Keratinocyte (primary cell): ENCODE data around the gene LRRN2. TPM values are rescaled to one million over a fixed set of nuclear protein-coding genes. Genes with fewer than 3 reads are reported as not detected.

Source experiments
- DNase-seq: peaks from one replicate; pipeline ENCODE4 v3.0.0-alpha.2; 2011; ENCODE audit warnings: low read depth, missing footprints, low spot score
- FAIRE-seq: peaks from 2 replicates; lab custom pipeline; 2011; peaks lifted over from hg19 to GRCh38; lab: Jason Lieb, UNC
- H2AFZ ChIP-seq: 2 replicates; pipeline ENCODE4 v1.6.0; 2012; ENCODE audit warnings: low read length, control low read depth, inconsistent platforms; ENCODE audit not compliant: control insufficient read depth
- H3K27ac ChIP-seq: 2 replicates; pipeline ENCODE4 v1.5.1; 2011; ENCODE audit warnings: low read length; ENCODE audit not compliant: control insufficient read depth, insufficient read depth
- H3K27me3 ChIP-seq: 3 replicates; pipeline ENCODE4 v1.6.0; 2011; ENCODE audit warnings: low read length; ENCODE audit not compliant: control insufficient read depth, insufficient read depth; ENCODE audit errors: extremely low read depth
- H3K36me3 ChIP-seq, 2 experiments: 2 replicates in 1 of 2; 3 replicates in 1 of 2; pipeline ENCODE4 v1.5.1; 2011; ENCODE audit warnings: low read length in 2 of 2, mild to moderate bottlenecking in 1 of 2; ENCODE audit not compliant: control insufficient read depth in 2 of 2, insufficient read depth in 2 of 2; ENCODE audit errors: extremely low read depth in 1 of 2
- H3K4me1 ChIP-seq: 3 replicates; pipeline ENCODE4 v1.5.1; 2011; ENCODE audit warnings: low read length; ENCODE audit not compliant: control insufficient read depth, insufficient read depth; ENCODE audit errors: extremely low read depth
- H3K4me2 ChIP-seq: 3 replicates; pipeline ENCODE4 v1.6.0; 2011; ENCODE audit warnings: low read depth, low read length; ENCODE audit not compliant: control insufficient read depth, insufficient read depth; ENCODE audit errors: extremely low read depth
- H3K4me3 ChIP-seq, 3 experiments: fragments of 200-600 bp in 1 of 3; sonication (generic) in 1 of 3; 2 replicates in 2 of 3; 3 replicates in 1 of 3; pipeline ENCODE4 v1.5.1; 2011 to 2016; ENCODE audit warnings: low read length in 3 of 3, mild to moderate bottlenecking in 3 of 3, control low read depth in 2 of 3, inconsistent platforms in 1 of 3, low read depth in 1 of 3, mixed read lengths in 1 of 3, mixed run types in 1 of 3, moderate library complexity in 1 of 3; ENCODE audit not compliant: control insufficient read depth in 2 of 3, insufficient read depth in 2 of 3; ENCODE audit errors: extremely low read depth in 1 of 3
- H3K79me2 ChIP-seq: 2 replicates; pipeline ENCODE4 v1.6.0; 2012; ENCODE audit warnings: low read length; ENCODE audit not compliant: control insufficient read depth, insufficient read depth
- H3K9ac ChIP-seq: 3 replicates; pipeline ENCODE4 v1.6.0; 2011; ENCODE audit warnings: low read length; ENCODE audit not compliant: control insufficient read depth, insufficient read depth; ENCODE audit errors: extremely low read depth
- H3K9me1 ChIP-seq: 3 replicates; pipeline ENCODE4 v1.6.0; 2011; ENCODE audit warnings: low read length; ENCODE audit not compliant: control insufficient read depth, insufficient read depth; ENCODE audit errors: extremely low read depth
- H3K9me3 ChIP-seq: 2 replicates; pipeline ENCODE4 v1.5.1; 2012; ENCODE audit warnings: low read depth, low read length; ENCODE audit not compliant: control insufficient read depth
- H4K20me1 ChIP-seq: 3 replicates; pipeline ENCODE4 v1.6.0; 2011; ENCODE audit warnings: low read length; ENCODE audit not compliant: control insufficient read depth, insufficient read depth; ENCODE audit errors: extremely low read depth
- EZH2 ChIP-seq: IDR thresholded peaks from one replicate; pipeline ENCODE4 v1.6.1; 2012; ENCODE audit warnings: inconsistent platforms, mild to moderate bottlenecking, low read length, moderate library complexity
- dilution Hi-C: fragments of 300-500 bp; cut with MboI; formaldehyde crosslinking; loops from one replicate; pipeline ENCODE4 v1.7.0; 2020; ENCODE audit warnings: low sequenced_read_pairs; ENCODE audit not compliant: extremely low pct_ligation_motif_present
- polyA plus RNA-seq, 5 experiments: library from polyadenylated mRNA; depleted of rRNA in 3 of 5; stranded (reverse) in 3 of 5; stranded (forward) in 1 of 5; unstranded in 1 of 5; fragments of >200 nt; gene quantifications; 1 replicate in 1 of 5; 2 replicates in 3 of 5; 3 replicates in 1 of 5; pipeline versions ENCODE4 v1.2.1 to v1.2.3, GENCODE V29; 2011 to 2012; ENCODE audit warnings: missing spikeins in 2 of 5, low read depth in 1 of 5, low replicate concordance in 1 of 5
- TF ChIP-seq, protein P1 (sequence below), 3 experiments: IDR thresholded peaks in 1 of 3; conservative IDR thresholded peaks in 1 of 3; optimal IDR thresholded peaks in 1 of 3; 2 replicates in 2 of 3; 3 replicates in 1 of 3; pipeline versions ENCODE3 to v1.5.1; 2011; ENCODE audit warnings: low read length in 3 of 3, mild to moderate bottlenecking in 3 of 3, moderate library complexity in 2 of 3, control low read depth in 1 of 3, inconsistent platforms in 1 of 3; ENCODE audit not compliant: insufficient read depth in 2 of 3; ENCODE audit errors: extremely low read depth in 1 of 3

LRRN2 gene
- polyA plus RNA-seq, 1 donor (not counting 4 experiments of a cell fraction or from before 2014, with no cell fraction given): not detected

DNA sequence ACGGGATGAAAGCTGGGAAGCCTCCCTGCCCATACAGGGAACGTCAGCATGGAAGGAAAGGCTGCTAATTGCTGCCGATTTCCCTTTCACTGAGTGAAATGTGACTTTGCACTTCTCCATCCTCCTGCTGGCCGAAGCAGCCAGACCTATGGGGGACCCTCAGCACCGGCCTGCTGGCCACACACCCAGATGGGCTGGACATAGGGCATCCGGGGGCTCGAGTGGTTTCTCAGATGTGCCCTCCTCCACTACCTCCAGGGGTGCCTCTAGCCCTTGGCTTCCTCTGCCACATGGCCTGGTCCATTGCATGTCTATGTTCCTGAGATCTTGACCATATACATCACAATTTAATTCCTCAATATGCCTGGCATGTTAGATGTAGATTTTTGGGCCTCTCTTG is 79.7 kb downstream of the LRRN2 start:
- no peak overlapping the region for H3K27ac ChIP-seq
- no peak overlapping the region for H2AFZ ChIP-seq
- no peaks in the 10 kb centered on the region for H3K36me3 ChIP-seq
- no peak for FAIRE-seq
- no peak for DNase-seq
- H3K27me3 ChIP-seq: peaks cover 18% of the 10 kb centered on the region
- no peak overlapping the region for H3K4me3 ChIP-seq
- H3K4me1 ChIP-seq: no peaks in the 10 kb centered on the region
- H3K9me3 ChIP-seq: no peaks in the 10 kb centered on the region
- H3K9me1 ChIP-seq: no peaks in the 10 kb centered on the region
- H3K79me2 ChIP-seq: no peaks in the 10 kb centered on the region
- dilution Hi-C loops: no loop called here
- no peaks in the 10 kb centered on the region for H4K20me1 ChIP-seq
- TF ChIP-seq EZH2: no peak
- TF ChIP-seq, protein P1, sequence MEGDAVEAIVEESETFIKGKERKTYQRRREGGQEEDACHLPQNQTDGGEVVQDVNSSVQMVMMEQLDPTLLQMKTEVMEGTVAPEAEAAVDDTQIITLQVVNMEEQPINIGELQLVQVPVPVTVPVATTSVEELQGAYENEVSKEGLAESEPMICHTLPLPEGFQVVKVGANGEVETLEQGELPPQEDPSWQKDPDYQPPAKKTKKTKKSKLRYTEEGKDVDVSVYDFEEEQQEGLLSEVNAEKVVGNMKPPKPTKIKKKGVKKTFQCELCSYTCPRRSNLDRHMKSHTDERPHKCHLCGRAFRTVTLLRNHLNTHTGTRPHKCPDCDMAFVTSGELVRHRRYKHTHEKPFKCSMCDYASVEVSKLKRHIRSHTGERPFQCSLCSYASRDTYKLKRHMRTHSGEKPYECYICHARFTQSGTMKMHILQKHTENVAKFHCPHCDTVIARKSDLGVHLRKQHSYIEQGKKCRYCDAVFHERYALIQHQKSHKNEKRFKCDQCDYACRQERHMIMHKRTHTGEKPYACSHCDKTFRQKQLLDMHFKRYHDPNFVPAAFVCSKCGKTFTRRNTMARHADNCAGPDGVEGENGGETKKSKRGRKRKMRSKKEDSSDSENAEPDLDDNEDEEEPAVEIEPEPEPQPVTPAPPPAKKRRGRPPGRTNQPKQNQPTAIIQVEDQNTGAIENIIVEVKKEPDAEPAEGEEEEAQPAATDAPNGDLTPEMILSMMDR (optimal IDR thresholded peaks at IDR 0.05 in 1 of 3, IDR thresholded peaks at IDR 0.05 in 1 of 3, conservative IDR thresholded peaks at IDR 0.05 in 1 of 3; ENCODE audit: extremely low read depth in 1 of 3, insufficient read depth in 2 of 3, low read length in 3 of 3): no peak
- no peak overlapping the region for H3K4me2 ChIP-seq
- no peak overlapping the region for H3K9ac ChIP-seq

DNA sequence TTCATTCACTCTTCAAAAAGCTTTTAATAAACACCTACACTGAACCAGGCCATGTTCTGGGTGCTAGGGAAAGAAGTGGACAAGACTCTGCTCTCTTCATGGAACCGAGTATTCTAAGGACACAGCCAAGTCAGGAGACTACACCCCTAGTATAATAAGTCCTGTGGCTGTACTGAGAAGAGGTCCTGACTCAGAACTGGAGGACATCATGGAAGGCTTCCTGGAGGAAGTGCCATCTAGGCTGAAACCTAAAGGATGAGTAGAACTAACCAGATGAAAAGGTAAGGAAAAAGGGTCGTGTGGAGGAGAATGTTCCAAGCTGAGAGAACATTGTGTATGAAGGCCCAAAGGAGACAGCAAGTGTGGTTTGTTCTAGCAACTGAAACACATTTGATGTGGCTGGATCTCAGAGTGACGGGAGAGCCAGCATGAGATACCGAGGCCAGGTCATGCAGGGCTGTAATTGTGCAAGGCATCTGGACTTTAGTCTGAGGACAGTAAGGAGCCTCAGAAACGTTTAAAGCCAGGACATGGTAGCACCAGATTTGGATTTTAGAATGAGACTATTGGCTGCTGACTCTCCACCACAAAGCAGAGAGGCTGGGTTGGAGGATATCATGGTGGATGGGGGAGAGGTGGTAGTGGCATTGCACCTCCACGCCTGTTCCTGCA is 82.5 kb downstream of the LRRN2 start:
- FAIRE-seq (no peak), DNase-seq (no peak)
- Histone ChIP-seq H3K4me3 (no peak overlapping the region), H3K9ac (no peak overlapping the region), H2AFZ (no peak overlapping the region), H3K27ac (no peak overlapping the region), H4K20me1 (no peaks in the 10 kb centered on the region), H3K4me2 (no peak overlapping the region), H3K79me2 (no peaks in the 10 kb centered on the region), H3K9me1 (no peaks in the 10 kb centered on the region), H3K4me1 (peaks cover 4% of the 10 kb centered on the region), H3K9me3 (no peaks in the 10 kb centered on the region), H3K27me3 (no peaks in the 10 kb centered on the region), H3K36me3 (no peaks in the 10 kb centered on the region)
- dilution Hi-C loops: no loop called here
- TF ChIP-seq, protein P1 (optimal IDR thresholded peaks at IDR 0.05 in 1 of 3, IDR thresholded peaks at IDR 0.05 in 1 of 3, conservative IDR thresholded peaks at IDR 0.05 in 1 of 3; ENCODE audit: extremely low read depth in 1 of 3, insufficient read depth in 2 of 3, low read length in 3 of 3): no peak
- TF ChIP-seq EZH2: no peak
